HCT116 (cell line): ENCODE data around the gene GLS2. TPM values are rescaled to one million over a fixed set of nuclear protein-coding genes. Genes with fewer than 3 reads are reported as not detected.

Experiments used
- ATAC-seq: fragments of 200-7000 bp; cut with Tn5 transposase; 2 replicates; pipeline ENCODE4 v1.9.1; 2020; ENCODE audit warnings: mild to moderate bottlenecking, moderate library complexity
- BruUV-seq: library from RNA; stranded (reverse); fragments of 400-500 nt; replicated peaks from 2 replicates; lab custom pipeline; 2021; lab: Mats Ljungman, UMichigan
- CTCF ChIA-PET: fragments of 300-600 bp; sonication (Branson Sonifier 250); formaldehyde crosslinking; loops from one replicate; lab custom pipeline; 2021; ENCODE audit warnings: antibody characterized with exemption; lab: Charles Lee
- POLR2A ChIA-PET: fragments of 300-600, 350-600 bp; sonication (Branson Sonifier 250); formaldehyde crosslinking; loops from one replicate; lab custom pipeline; 2021; ENCODE audit warnings: antibody characterized with exemption; lab: Charles Lee
- RAD21 ChIA-PET, 2 experiments: fragments of 300-600 bp; sonication (Branson Sonifier 250); formaldehyde crosslinking; loops; one replicate each; lab custom pipeline; 2023; ENCODE audit warnings: low total read pairs in 2 of 2; ENCODE audit not compliant: uncharacterized antibody in 2 of 2, unreplicated experiment in 2 of 2, low non-redundant PET in 1 of 2; lab: Charles Lee
- DNase-seq: peaks from one replicate; pipeline ENCODE4 v3.0.0-alpha.2; 2010; ENCODE audit warnings: low read depth, low spot score
- H2AFZ ChIP-seq: fragments of 200-600 bp; shearing (Covaris generic), sonication (generic); 2 replicates; pipeline ENCODE4 v1.6.1; 2017; ENCODE audit warnings: low read depth, mixed run types, mixed read lengths, antibody characterized with exemption, low read length; ENCODE audit not compliant: poor library complexity, severe bottlenecking
- H3K27ac ChIP-seq: 2 replicates; pipeline ENCODE4 v1.5.1; 2012; ENCODE audit warnings: low read depth, low read length
- H3K27me3 ChIP-seq: fragments of 200-600 bp; sonication (generic); 2 replicates; pipeline ENCODE4 v1.6.1; 2016; ENCODE audit warnings: mixed run types, low read length, mixed read lengths; ENCODE audit not compliant: insufficient read depth
- H3K36me3 ChIP-seq, 2 experiments: fragments of 200-500 bp in 1 of 2; fragments of 200-600 bp in 1 of 2; sonication (Bioruptor generic) in 1 of 2; sonication (generic) in 1 of 2; 2 replicates each; pipeline versions ENCODE4 v1.5.1 to v1.6.1; 2014 to 2016; ENCODE audit warnings: low read length in 2 of 2, inconsistent platforms in 1 of 2, mixed read lengths in 1 of 2, mixed run types in 1 of 2; ENCODE audit not compliant: insufficient read depth in 2 of 2, control insufficient read depth in 1 of 2
- H3K4me1 ChIP-seq, 2 experiments: fragments of 200-600 bp in 1 of 2; sonication (generic) in 1 of 2; 2 replicates each; pipeline versions ENCODE4 v1.5.1 to v1.6.1; 2012 to 2017; ENCODE audit warnings: low read length in 2 of 2, inconsistent platforms in 1 of 2, mild to moderate bottlenecking in 1 of 2, mixed read lengths in 1 of 2, mixed run types in 1 of 2, moderate library complexity in 1 of 2; ENCODE audit not compliant: insufficient read depth in 2 of 2, control insufficient read depth in 1 of 2
- H3K4me2 ChIP-seq: fragments of 200-600 bp; sonication (generic); 2 replicates; pipeline ENCODE4 v1.6.1; 2017; ENCODE audit warnings: mixed run types, low read length, mixed read lengths
- H3K4me3 ChIP-seq, 2 experiments: fragments of 200-600 bp in 1 of 2; sonication (generic) in 1 of 2; replicated peaks in 1 of 2; 2 replicates each; pipeline ENCODE4 v1.5.1; 2011 to 2016; ENCODE audit warnings: low read length in 2 of 2, control low read depth in 1 of 2, low read depth in 1 of 2, mild to moderate bottlenecking in 1 of 2, mixed read lengths in 1 of 2, mixed run types in 1 of 2
- H3K79me2 ChIP-seq: fragments of 200-600 bp; sonication (generic); 2 replicates; pipeline ENCODE4 v1.6.1; 2017; ENCODE audit warnings: mild to moderate bottlenecking, mixed run types, low read length, moderate library complexity, mixed read lengths; ENCODE audit not compliant: insufficient read depth
- H3K9ac ChIP-seq: fragments of 200-600 bp; sonication (generic); 2 replicates; pipeline ENCODE4 v1.6.1; 2016; ENCODE audit warnings: low read length, mixed read lengths
- H3K9me2 ChIP-seq: fragments of 200-600 bp; sonication (generic), shearing (Covaris generic); 2 replicates; pipeline ENCODE4 v1.6.1; 2017; ENCODE audit warnings: mixed run types, mild to moderate bottlenecking, moderate library complexity; ENCODE audit not compliant: insufficient read depth
- H3K9me3 ChIP-seq, 2 experiments: fragments of 200-500 bp in 1 of 2; fragments of 200-600 bp in 1 of 2; sonication (Bioruptor generic) in 1 of 2; sonication (generic) in 1 of 2; 2 replicates each; pipeline ENCODE4 v1.6.1; 2014 to 2017; ENCODE audit warnings: low read length in 2 of 2, mixed read lengths in 2 of 2, inconsistent platforms in 1 of 2, low read depth in 1 of 2, mild to moderate bottlenecking in 1 of 2, mixed run types in 1 of 2, moderate library complexity in 1 of 2; ENCODE audit not compliant: control insufficient read depth in 1 of 2, insufficient read depth in 1 of 2
- H4K20me1 ChIP-seq: fragments of 200-600 bp; sonication (generic), shearing (Covaris generic); 2 replicates; pipeline ENCODE4 v1.6.1; 2017; ENCODE audit warnings: mixed run types, mild to moderate bottlenecking, moderate library complexity; ENCODE audit not compliant: insufficient read depth
- ATF3 ChIP-seq: IDR thresholded peaks from 2 replicates; pipeline ENCODE4 v1.6.1; 2012
- CBX3 ChIP-seq: IDR thresholded peaks from 2 replicates; pipeline ENCODE4 v1.6.1; 2012; ENCODE audit warnings: low read depth
- EGR1 ChIP-seq: IDR thresholded peaks from 2 replicates; pipeline ENCODE4 v1.6.1; 2012; ENCODE audit warnings: low read depth
- ELF1 ChIP-seq: IDR thresholded peaks from 2 replicates; pipeline ENCODE4 v1.6.1; 2012; ENCODE audit warnings: low read depth, borderline replicate concordance
- EZH2phosphoT487 ChIP-seq: fragments of 200-600 bp; IDR thresholded peaks from 2 replicates; pipeline ENCODE4 v1.6.1; 2018; ENCODE audit warnings: antibody characterized with exemption, borderline replicate concordance
- FOSL1 ChIP-seq: IDR thresholded peaks from 2 replicates; pipeline ENCODE4 v1.6.1; 2012; ENCODE audit warnings: low read depth
- POLR2A ChIP-seq: IDR thresholded peaks from 2 replicates; pipeline ENCODE4 v1.7.0; 2011; ENCODE audit warnings: borderline replicate concordance; ENCODE audit not compliant: insufficient read depth, insufficient read length; ENCODE audit errors: extremely low read depth
- POLR2AphosphoS5 ChIP-seq: IDR thresholded peaks from 2 replicates; pipeline ENCODE4 v1.6.1; 2011; ENCODE audit warnings: mild to moderate bottlenecking, low read depth, low read length, moderate library complexity
- REST ChIP-seq: IDR thresholded peaks from 2 replicates; pipeline ENCODE4 v1.6.1; 2012; ENCODE audit warnings: low read depth
- SP1 ChIP-seq: IDR thresholded peaks from 2 replicates; pipeline ENCODE4 v1.6.1; 2012; ENCODE audit warnings: low read depth
- TCF7L2 ChIP-seq: IDR thresholded peaks from 2 replicates; pipeline ENCODE4 v1.7.0; 2011; ENCODE audit warnings: borderline replicate concordance, inconsistent platforms; ENCODE audit not compliant: insufficient read depth, insufficient read length; ENCODE audit errors: extremely low read depth
- ZFX ChIP-seq: fragments of 450-650 bp; IDR thresholded peaks from 2 replicates; pipeline ENCODE4 v1.6.1; 2017
- ZNF274 ChIP-seq: fragments of 200-500 bp; sonication (Bioruptor generic); IDR thresholded peaks from 2 replicates; pipeline ENCODE4 v1.6.1; 2014; ENCODE audit warnings: mild to moderate bottlenecking, low read depth, low read length, inconsistent platforms
- intact Hi-C: fragments of 100-400 bp; cut with micrococcal nuclease; formaldehyde crosslinking; loops from 2 replicates; pipeline ENCODE4 v1.10.0; 2022
- total RNA-seq: library from RNA; stranded (reverse); gene quantifications from one replicate; pipeline ENCODE4 v1.2.1, GENCODE V29; 2021; ENCODE audit not compliant: unreplicated experiment
- TF ChIP-seq, protein P1 (sequence below): IDR thresholded peaks from 2 replicates; pipeline ENCODE4 v1.6.1; 2011; ENCODE audit warnings: mild to moderate bottlenecking, low read length, moderate library complexity; ENCODE audit not compliant: insufficient replicate concordance; ENCODE audit errors: extremely low read depth
- TF ChIP-seq, protein P2 (sequence below): IDR thresholded peaks from 2 replicates; pipeline ENCODE4 v1.6.1; 2012
- TF ChIP-seq, protein P3 (sequence below), 3 experiments: fragments of 200-600 bp in 1 of 3; sonication (generic) in 1 of 3; IDR thresholded peaks in 2 of 3; conservative IDR thresholded peaks in 1 of 3; 2 replicates each; pipeline ENCODE4 v1.5.1; 2012 to 2017; ENCODE audit warnings: low read depth in 2 of 3, low read length in 2 of 3, antibody characterized with exemption in 1 of 3, borderline replicate concordance in 1 of 3, control low read depth in 1 of 3, mild to moderate bottlenecking in 1 of 3, mixed read lengths in 1 of 3, mixed run types in 1 of 3, moderate library complexity in 1 of 3; ENCODE audit not compliant: insufficient read depth in 1 of 3

GLS2 gene
- total RNA-seq, 1 experiment from 2014 or later, result not detected

DNA sequence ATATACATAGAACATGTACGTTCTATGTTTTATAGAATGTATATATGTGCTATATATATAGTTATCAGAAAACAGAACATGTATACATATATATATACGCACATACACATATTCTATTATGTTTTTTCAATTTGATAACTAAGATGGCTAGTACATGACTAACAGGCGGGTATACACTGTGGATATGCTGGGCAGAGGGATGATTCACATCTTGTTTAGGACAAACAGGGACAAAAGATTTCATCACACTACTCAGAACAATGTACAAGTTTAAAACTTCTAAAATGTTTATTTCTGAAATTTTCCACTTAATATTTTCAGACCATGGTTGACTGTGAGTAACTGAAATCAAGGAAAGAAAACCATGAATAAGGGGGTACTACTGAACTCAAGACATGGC, 56.1 kb downstream of the GLS2 start:
- intact Hi-C loops, result no loop called here
- no TSS peak for BruUV-seq
- peaks cover 5% of the 10 kb centered on the region; the same call in 1 of the 2 replicates for H3K79me2 ChIP-seq
- no peaks in the 10 kb centered on the region for H3K27me3 ChIP-seq
- no peak overlapping the region for H3K27ac ChIP-seq
- no peak for DNase-seq
- TF ChIP-seq EGR1 (no peak), ATF3 (no peak), SP1 (no peak), CBX3 (no peak), ZFX (no peak), ZNF274 (no peak), TCF7L2 (no peak), POLR2AphosphoS5 (no peak), REST (no peak), EZH2phosphoT487 (no peak), FOSL1 (no peak), ELF1 (no peak), POLR2A (no peak)
- TF ChIP-seq, protein P1, sequence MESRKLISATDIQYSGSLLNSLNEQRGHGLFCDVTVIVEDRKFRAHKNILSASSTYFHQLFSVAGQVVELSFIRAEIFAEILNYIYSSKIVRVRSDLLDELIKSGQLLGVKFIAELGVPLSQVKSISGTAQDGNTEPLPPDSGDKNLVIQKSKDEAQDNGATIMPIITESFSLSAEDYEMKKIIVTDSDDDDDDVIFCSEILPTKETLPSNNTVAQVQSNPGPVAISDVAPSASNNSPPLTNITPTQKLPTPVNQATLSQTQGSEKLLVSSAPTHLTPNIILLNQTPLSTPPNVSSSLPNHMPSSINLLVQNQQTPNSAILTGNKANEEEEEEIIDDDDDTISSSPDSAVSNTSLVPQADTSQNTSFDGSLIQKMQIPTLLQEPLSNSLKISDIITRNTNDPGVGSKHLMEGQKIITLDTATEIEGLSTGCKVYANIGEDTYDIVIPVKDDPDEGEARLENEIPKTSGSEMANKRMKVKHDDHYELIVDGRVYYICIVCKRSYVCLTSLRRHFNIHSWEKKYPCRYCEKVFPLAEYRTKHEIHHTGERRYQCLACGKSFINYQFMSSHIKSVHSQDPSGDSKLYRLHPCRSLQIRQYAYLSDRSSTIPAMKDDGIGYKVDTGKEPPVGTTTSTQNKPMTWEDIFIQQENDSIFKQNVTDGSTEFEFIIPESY, result no peak
- TF ChIP-seq, protein P2, sequence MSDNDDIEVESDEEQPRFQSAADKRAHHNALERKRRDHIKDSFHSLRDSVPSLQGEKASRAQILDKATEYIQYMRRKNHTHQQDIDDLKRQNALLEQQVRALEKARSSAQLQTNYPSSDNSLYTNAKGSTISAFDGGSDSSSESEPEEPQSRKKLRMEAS, result no peak
- TF ChIP-seq, protein P3, sequence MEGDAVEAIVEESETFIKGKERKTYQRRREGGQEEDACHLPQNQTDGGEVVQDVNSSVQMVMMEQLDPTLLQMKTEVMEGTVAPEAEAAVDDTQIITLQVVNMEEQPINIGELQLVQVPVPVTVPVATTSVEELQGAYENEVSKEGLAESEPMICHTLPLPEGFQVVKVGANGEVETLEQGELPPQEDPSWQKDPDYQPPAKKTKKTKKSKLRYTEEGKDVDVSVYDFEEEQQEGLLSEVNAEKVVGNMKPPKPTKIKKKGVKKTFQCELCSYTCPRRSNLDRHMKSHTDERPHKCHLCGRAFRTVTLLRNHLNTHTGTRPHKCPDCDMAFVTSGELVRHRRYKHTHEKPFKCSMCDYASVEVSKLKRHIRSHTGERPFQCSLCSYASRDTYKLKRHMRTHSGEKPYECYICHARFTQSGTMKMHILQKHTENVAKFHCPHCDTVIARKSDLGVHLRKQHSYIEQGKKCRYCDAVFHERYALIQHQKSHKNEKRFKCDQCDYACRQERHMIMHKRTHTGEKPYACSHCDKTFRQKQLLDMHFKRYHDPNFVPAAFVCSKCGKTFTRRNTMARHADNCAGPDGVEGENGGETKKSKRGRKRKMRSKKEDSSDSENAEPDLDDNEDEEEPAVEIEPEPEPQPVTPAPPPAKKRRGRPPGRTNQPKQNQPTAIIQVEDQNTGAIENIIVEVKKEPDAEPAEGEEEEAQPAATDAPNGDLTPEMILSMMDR (IDR thresholded peaks at IDR 0.05 in 2 of 3, conservative IDR thresholded peaks at IDR 0.05 in 1 of 3; ENCODE audit: borderline replicate concordance in 1 of 3, insufficient read depth in 1 of 3, low read depth in 2 of 3, low read length in 2 of 3), result no peak
- POLR2A ChIA-PET, result no interaction called here
- H4K20me1 ChIP-seq, result no peaks in the 10 kb centered on the region
- ATAC-seq, result no peak
- peaks cover 14 to 30% of the 10 kb centered on the region in 2 experiments; a peak in 3 of 4 replicates for H3K36me3 ChIP-seq
- CTCF ChIA-PET, result no interaction called here
- H3K9ac ChIP-seq, result no peak overlapping the region
- no peak overlapping the region for H2AFZ ChIP-seq
- no peaks in the 10 kb centered on the region for H3K9me2 ChIP-seq
- no peaks in the 10 kb centered on the region for H3K4me1 ChIP-seq
- H3K4me2 ChIP-seq, result no peak overlapping the region
- RAD21 ChIA-PET, result no interaction called here
- H3K4me3 ChIP-seq, result no peak overlapping the region
- no peaks in the 10 kb centered on the region for H3K9me3 ChIP-seq
